HEK293 (cell line): ENCODE data around the gene SH3PXD2B.

Source experiments
- CTCF ChIP-seq: fragments of 450-650 bp; formaldehyde crosslinking; IDR thresholded peaks from 2 replicates; pipeline ENCODE4 v1.5.1; 2016; ENCODE audit warnings: missing biosample characterization, missing genetic modification characterization
- KLF1 ChIP-seq: fragments of 450-650 bp; formaldehyde crosslinking; IDR thresholded peaks from 2 replicates; pipeline ENCODE4 v1.5.1; 2016; ENCODE audit warnings: missing biosample characterization, missing genetic modification characterization
- REST ChIP-seq: fragments of 450-650 bp; formaldehyde crosslinking; IDR thresholded peaks from 2 replicates; pipeline ENCODE4 v1.5.1; 2016; ENCODE audit warnings: missing biosample characterization, missing genetic modification characterization
- YY1 ChIP-seq: fragments of 450-650 bp; formaldehyde crosslinking; IDR thresholded peaks from 2 replicates; pipeline ENCODE4 v1.5.1; 2018; ENCODE audit warnings: missing biosample characterization, missing genetic modification characterization
- ZBTB21 ChIP-seq: fragments of 450-650 bp; formaldehyde crosslinking; IDR thresholded peaks from 2 replicates; pipeline ENCODE4 v1.5.1; 2017; ENCODE audit warnings: missing biosample characterization, missing genetic modification characterization
- ZEB2 ChIP-seq: fragments of 450-650 bp; formaldehyde crosslinking; IDR thresholded peaks from 2 replicates; pipeline ENCODE4 v1.5.1; 2016; ENCODE audit warnings: missing biosample characterization, missing genetic modification characterization
- ZNF514 ChIP-seq: fragments of 450-650 bp; formaldehyde crosslinking; IDR thresholded peaks from 2 replicates; pipeline ENCODE4 v1.5.1; 2016; ENCODE audit warnings: missing biosample characterization, missing genetic modification characterization

- TF ChIP-seq ZBTB21 (tag by site-specific recombination) (no peak), ZEB2 (tag by site-specific recombination) (no peak), CTCF (tag by site-specific recombination) (no peak), REST (tag by site-specific recombination) (no peak), ZNF514 (tag by site-specific recombination) (no peak), KLF1 (tag by site-specific recombination) (no peak), YY1 (tag by site-specific recombination) (no peak)
Measured at GRCh38 chr5:172502410-172502809, 48.1 kb upstream of the SH3PXD2B start.
